K562 (cell line): Measurements from ENCODE around the gene RAPGEF5. TPM values are rescaled to one million over a fixed set of nuclear protein-coding genes. Genes with fewer than 3 reads are reported as not detected.

Source experiments
- BMI1 ChIP-seq: fragments of 150-350 bp; IDR thresholded peaks from 2 replicates; pipeline ENCODE4 v1.6.1; 2014; ENCODE audit warnings: low read length
- FOXJ2 ChIP-seq: fragments of 200-800 bp; sonication (Bioruptor generic); IDR thresholded peaks from 2 replicates; pipeline ENCODE4 v1.6.1; 2016; ENCODE audit warnings: missing genetic modification characterization, missing compliant biosample characterization
- FOXK2 ChIP-seq, 2 experiments: fragments of 450-650 bp; IDR thresholded peaks in 1 of 2; conservative IDR thresholded peaks in 1 of 2; 2 replicates each; pipeline ENCODE4 v1.6.1; 2016; ENCODE audit warnings: low read depth in 2 of 2, mild to moderate bottlenecking in 1 of 2
- GTF2A2 ChIP-seq: IDR thresholded peaks from 2 replicates; pipeline ENCODE4 v1.6.1; 2016; ENCODE audit warnings: mild to moderate bottlenecking, missing genetic modification characterization, missing compliant biosample characterization
- HES1 ChIP-seq: fragments of 450-650 bp; IDR thresholded peaks from 2 replicates; pipeline ENCODE4 v1.6.1; 2016; ENCODE audit warnings: low read depth, mild to moderate bottlenecking, moderate library complexity
- JUN ChIP-seq, 2 experiments: sonication (generic) in 1 of 2; formaldehyde crosslinking in 1 of 2; IDR thresholded peaks; 2 replicates each; pipeline versions ENCODE4 v1.6.1 to v1.8.0; 2012 to 2022; ENCODE audit warnings: borderline replicate concordance in 2 of 2, mild to moderate bottlenecking in 2 of 2, improper control_type of control experiment in 1 of 2, low read depth in 1 of 2, low read length in 1 of 2, missing genetic modification reagents in 1 of 2
- MAZ ChIP-seq, 2 experiments: fragments of 450-650 bp in 1 of 2; sonication (generic) in 1 of 2; formaldehyde crosslinking; IDR thresholded peaks in 1 of 2; conservative IDR thresholded peaks in 1 of 2; 2 replicates each; pipeline versions ENCODE4 v1.4.0 to v1.5.0; 2020; ENCODE audit warnings: mild to moderate bottlenecking in 1 of 2, missing genetic modification reagents in 1 of 2
- MED1 ChIP-seq: sonication (generic); formaldehyde crosslinking; IDR thresholded peaks from 2 replicates; pipeline ENCODE4 v1.8.1; 2023; ENCODE audit warnings: missing genetic modification reagents, borderline replicate concordance
- MTA2 ChIP-seq: fragments of 450-650 bp; IDR thresholded peaks from 2 replicates; pipeline ENCODE4 v1.6.1; 2016; ENCODE audit warnings: low read depth
- NFXL1 ChIP-seq: fragments of 450-650 bp; formaldehyde crosslinking; IDR thresholded peaks from 2 replicates; pipeline ENCODE4 v1.4.0; 2021; ENCODE audit warnings: mild to moderate bottlenecking
- POLR2A ChIP-seq: fragments of 450-650 bp; conservative IDR thresholded peaks from 2 replicates; pipeline ENCODE4 v1.6.1; 2016
- PTTG1 ChIP-seq: fragments of 450-650 bp; IDR thresholded peaks from 2 replicates; pipeline ENCODE4 v1.6.1; 2016; ENCODE audit warnings: low read depth, mild to moderate bottlenecking, missing genetic modification characterization, missing compliant biosample characterization
- RCOR1 ChIP-seq, 2 experiments: IDR thresholded peaks; 2 replicates each; pipeline ENCODE4 v1.6.1; 2012; ENCODE audit warnings: low read depth in 2 of 2, low read length in 2 of 2, borderline replicate concordance in 1 of 2, improper control_type of control experiment in 1 of 2
- RFX5 ChIP-seq: IDR thresholded peaks from 2 replicates; pipeline ENCODE4 v1.6.1; 2011; ENCODE audit warnings: low read depth, mild to moderate bottlenecking, improper control_type of control experiment, low read length
- SP1 ChIP-seq: sonication (generic); formaldehyde crosslinking; IDR thresholded peaks from 2 replicates; pipeline ENCODE4 v1.8.1; 2022; ENCODE audit warnings: mild to moderate bottlenecking, missing genetic modification reagents
- SRSF9 ChIP-seq: fragments of 200-400 bp; formaldehyde crosslinking; IDR thresholded peaks from 2 replicates; pipeline ENCODE4 v1.6.1; 2017; ENCODE audit warnings: low read depth, low read length, borderline replicate concordance
- USF1 ChIP-seq: sonication (generic); formaldehyde crosslinking; IDR thresholded peaks from 2 replicates; pipeline ENCODE4 v1.9.0; 2022; ENCODE audit warnings: mild to moderate bottlenecking, missing genetic modification reagents
- ZNF23 ChIP-seq: fragments of 250-450 bp; sonication (Bioruptor Pico); IDR thresholded peaks from 2 replicates; pipeline ENCODE4 v1.4.0; 2020; ENCODE audit warnings: mild to moderate bottlenecking
- ZNF780A ChIP-seq: fragments of 250-450 bp; sonication (Bioruptor Pico); IDR thresholded peaks from 2 replicates; pipeline ENCODE4 v1.5.0; 2021; ENCODE audit warnings: mild to moderate bottlenecking
- polyA plus RNA-seq, 8 experiments: library from polyadenylated mRNA; depleted of rRNA in 4 of 8; stranded (reverse) in 5 of 8; unstranded in 3 of 8; fragments of >200 nt; fragmentation: Nextera tagmentation in 2 of 8; fragmentation: Illumina TruSeq in 1 of 8; extraction: Ambion mirVana in 2 of 8; extraction: Trizol in 1 of 8; gene quantifications; 2 replicates each; pipeline versions ENCODE4 v1.2.1 to v1.2.3, GENCODE V29; 2011 to 2014; ENCODE audit warnings: inconsistent platforms in 1 of 8, missing spikeins in 1 of 8
- total RNA-seq, 7 experiments: library from RNA; depleted of rRNA in 6 of 7; stranded (reverse); fragments of >200 nt in 6 of 7; fragmentation: Illumina TruSeq in 2 of 7; extraction: Trizol in 2 of 7; gene quantifications; 2 replicates each; pipeline versions ENCODE4 v1.2.1 to v1.2.3, GENCODE V29; 2011 to 2021; ENCODE audit warnings: low replicate concordance in 1 of 7
- TF ChIP-seq, protein P1 (sequence below): fragments of 250-450 bp; sonication (Bioruptor Pico); IDR thresholded peaks from 2 replicates; pipeline ENCODE4 v1.4.0; 2020; ENCODE audit warnings: mild to moderate bottlenecking, moderate library complexity, borderline replicate concordance
- TF ChIP-seq, protein P2 (sequence below): IDR thresholded peaks from 2 replicates; pipeline ENCODE4 v1.6.1; 2016; ENCODE audit warnings: missing genetic modification characterization, missing compliant biosample characterization
- TF ChIP-seq, protein P3 (sequence below): sonication (generic); formaldehyde crosslinking; IDR thresholded peaks from 2 replicates; pipeline ENCODE4 v1.8.0; 2022; ENCODE audit warnings: mild to moderate bottlenecking, low read depth, missing genetic modification reagents

The RAPGEF5 gene
- total and polyA plus RNA-seq, 9 of the 15 experiments (the other 6 are each of a cell fraction or from before 2014, with no cell fraction given) = 0.39 to 2.0 (median 1.1) TPM

GRCh38 chr7:22110227-22110839 lies 246.6 kb downstream of the RAPGEF5 start (continued):
- peak in 1 of 2 experiments; percentile 9; a peak in 1 of 4 replicates for TF ChIP-seq MAZ (CRISPR knock-in tag; conservative IDR thresholded peaks at IDR 0.05 in 1 of 2, IDR thresholded peaks at IDR 0.05 in 1 of 2)
- TF ChIP-seq BMI1 = no peak
- no peak for TF ChIP-seq POLR2A
- TF ChIP-seq NFXL1 (CRISPR knock-in tag) = no peak
- TF ChIP-seq, protein P1, sequence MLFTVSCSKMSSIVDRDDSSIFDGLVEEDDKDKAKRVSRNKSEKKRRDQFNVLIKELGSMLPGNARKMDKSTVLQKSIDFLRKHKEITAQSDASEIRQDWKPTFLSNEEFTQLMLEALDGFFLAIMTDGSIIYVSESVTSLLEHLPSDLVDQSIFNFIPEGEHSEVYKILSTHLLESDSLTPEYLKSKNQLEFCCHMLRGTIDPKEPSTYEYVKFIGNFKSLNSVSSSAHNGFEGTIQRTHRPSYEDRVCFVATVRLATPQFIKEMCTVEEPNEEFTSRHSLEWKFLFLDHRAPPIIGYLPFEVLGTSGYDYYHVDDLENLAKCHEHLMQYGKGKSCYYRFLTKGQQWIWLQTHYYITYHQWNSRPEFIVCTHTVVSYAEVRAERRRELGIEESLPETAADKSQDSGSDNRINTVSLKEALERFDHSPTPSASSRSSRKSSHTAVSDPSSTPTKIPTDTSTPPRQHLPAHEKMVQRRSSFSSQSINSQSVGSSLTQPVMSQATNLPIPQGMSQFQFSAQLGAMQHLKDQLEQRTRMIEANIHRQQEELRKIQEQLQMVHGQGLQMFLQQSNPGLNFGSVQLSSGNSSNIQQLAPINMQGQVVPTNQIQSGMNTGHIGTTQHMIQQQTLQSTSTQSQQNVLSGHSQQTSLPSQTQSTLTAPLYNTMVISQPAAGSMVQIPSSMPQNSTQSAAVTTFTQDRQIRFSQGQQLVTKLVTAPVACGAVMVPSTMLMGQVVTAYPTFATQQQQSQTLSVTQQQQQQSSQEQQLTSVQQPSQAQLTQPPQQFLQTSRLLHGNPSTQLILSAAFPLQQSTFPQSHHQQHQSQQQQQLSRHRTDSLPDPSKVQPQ (CRISPR knock-in tag) = no peak
- no peak for TF ChIP-seq USF1
- no peak for TF ChIP-seq GTF2A2 (tag)
- no peak for TF ChIP-seq ZNF780A (CRISPR knock-in tag)
- TF ChIP-seq, protein P2, sequence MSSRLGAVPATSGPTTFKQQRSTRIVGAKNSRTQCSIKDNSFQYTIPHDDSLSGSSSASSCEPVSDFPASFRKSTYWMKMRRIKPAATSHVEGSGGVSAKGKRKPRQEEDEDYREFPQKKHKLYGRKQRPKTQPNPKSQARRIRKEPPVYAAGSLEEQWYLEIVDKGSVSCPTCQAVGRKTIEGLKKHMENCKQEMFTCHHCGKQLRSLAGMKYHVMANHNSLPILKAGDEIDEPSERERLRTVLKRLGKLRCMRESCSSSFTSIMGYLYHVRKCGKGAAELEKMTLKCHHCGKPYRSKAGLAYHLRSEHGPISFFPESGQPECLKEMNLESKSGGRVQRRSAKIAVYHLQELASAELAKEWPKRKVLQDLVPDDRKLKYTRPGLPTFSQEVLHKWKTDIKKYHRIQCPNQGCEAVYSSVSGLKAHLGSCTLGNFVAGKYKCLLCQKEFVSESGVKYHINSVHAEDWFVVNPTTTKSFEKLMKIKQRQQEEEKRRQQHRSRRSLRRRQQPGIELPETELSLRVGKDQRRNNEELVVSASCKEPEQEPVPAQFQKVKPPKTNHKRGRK (tag) = no peak
- TF ChIP-seq JUN (IDR thresholded peaks at IDR 0.05; ENCODE audit: borderline replicate concordance, low read depth, low read length) = 0 out of 2 replicates have a peak, but pooled peaks have one; percentile 25
- TF ChIP-seq JUN (CRISPR knock-in tag; IDR thresholded peaks at IDR 0.05; ENCODE audit: borderline replicate concordance) = no peak
- no peak for TF ChIP-seq HES1
- TF ChIP-seq, protein P3, sequence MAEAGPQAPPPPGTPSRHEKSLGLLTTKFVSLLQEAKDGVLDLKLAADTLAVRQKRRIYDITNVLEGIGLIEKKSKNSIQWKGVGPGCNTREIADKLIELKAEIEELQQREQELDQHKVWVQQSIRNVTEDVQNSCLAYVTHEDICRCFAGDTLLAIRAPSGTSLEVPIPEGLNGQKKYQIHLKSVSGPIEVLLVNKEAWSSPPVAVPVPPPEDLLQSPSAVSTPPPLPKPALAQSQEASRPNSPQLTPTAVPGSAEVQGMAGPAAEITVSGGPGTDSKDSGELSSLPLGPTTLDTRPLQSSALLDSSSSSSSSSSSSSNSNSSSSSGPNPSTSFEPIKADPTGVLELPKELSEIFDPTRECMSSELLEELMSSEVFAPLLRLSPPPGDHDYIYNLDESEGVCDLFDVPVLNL = no peak
- TF ChIP-seq RFX5 = no peak
- peak; percentile 24; the same call in 1 of the 2 replicates for TF ChIP-seq SP1 (CRISPR knock-in tag)
- peak in 1 of 2 experiments; percentile 33; a peak in 1 of 4 replicates for TF ChIP-seq RCOR1 (IDR thresholded peaks at IDR 0.05; ENCODE audit: borderline replicate concordance in 1 of 2, low read depth in 2 of 2, low read length in 2 of 2)
- TF ChIP-seq FOXJ2 (tag) = peak; percentile 67; the same call in 1 of the 2 replicates
- no peak for TF ChIP-seq SRSF9
- TF ChIP-seq FOXK2 (conservative IDR thresholded peaks at IDR 0.05 in 1 of 2, IDR thresholded peaks at IDR 0.05 in 1 of 2; ENCODE audit: low read depth in 2 of 2) = no peak
- TF ChIP-seq MTA2 = no peak
- no peak for TF ChIP-seq MED1
- TF ChIP-seq PTTG1 (tag) = no peak
- no peak for TF ChIP-seq ZNF23 (CRISPR knock-in tag)
